BLaER1 (cell line): ENCODE data around the gene TRIM51G.
"Not testable (repeated sequence)": the region's sequence is repeated elsewhere in the genome, so short reads cannot be mapped to it uniquely, and the experiment has no call there.

ENCODE experiments used
- H3K27ac ChIP-seq: shearing (Covaris generic); formaldehyde crosslinking; 2 replicates; pipeline ENCODE4 v1.8.1; 2022
- H3K27me3 ChIP-seq: shearing (Covaris generic); formaldehyde crosslinking; 2 replicates; pipeline ENCODE4 v1.8.1; 2022
- H3K36me3 ChIP-seq: shearing (Covaris generic); formaldehyde crosslinking; 2 replicates; pipeline ENCODE4 v1.8.1; 2022
- H3K4me1 ChIP-seq: shearing (Covaris generic); formaldehyde crosslinking; 2 replicates; pipeline ENCODE4 v1.8.1; 2022
- H3K4me2 ChIP-seq: shearing (Covaris generic); formaldehyde crosslinking; 2 replicates; pipeline ENCODE4 v1.8.1; 2022
- H3K4me3 ChIP-seq: shearing (Covaris generic); formaldehyde crosslinking; 2 replicates; pipeline ENCODE4 v1.8.1; 2022
- H3K9ac ChIP-seq: shearing (Covaris generic); formaldehyde crosslinking; 2 replicates; pipeline ENCODE4 v1.8.1; 2022
- H3K9me3 ChIP-seq: shearing (Covaris generic); formaldehyde crosslinking; 2 replicates; pipeline ENCODE4 v1.8.1; 2022
- H4K20me1 ChIP-seq: shearing (Covaris generic); formaldehyde crosslinking; 2 replicates; pipeline ENCODE4 v1.8.1; 2022

TRIM51G gene

DNA sequence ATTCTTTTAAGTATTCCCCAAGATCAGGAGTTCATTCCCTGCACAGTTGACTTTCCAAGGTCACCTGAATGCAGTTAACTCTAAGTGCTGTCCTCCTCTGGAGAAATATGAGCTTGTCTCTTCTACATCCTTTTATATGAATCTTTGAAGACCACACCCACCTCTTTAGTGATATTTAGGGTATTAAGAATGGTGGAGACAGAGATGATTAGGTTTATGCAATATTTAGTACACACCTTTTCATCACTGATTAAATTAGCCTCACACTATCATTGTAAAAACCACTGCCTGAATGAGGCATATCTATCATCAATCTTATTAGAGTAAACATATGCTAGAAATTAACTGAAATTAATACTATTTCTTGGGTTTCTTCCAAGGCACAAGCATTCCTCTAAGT is at the start of gene TRIM51G:
TSS of gene TRIM51G (minus strand) at position 101 of the 400 bp plus-strand sequence. CDS start 2,190 bp downstream, outside the sequence.
- H3K4me3 ChIP-seq = not testable (repeated sequence)

GRCh38 chr11:49028523-49028922 is 44.8 kb upstream of the TRIM51G start, which contains the start of gene TRIM49B:
TSS of gene TRIM49B (plus strand) at chr11:49028823. CDS start at chr11:49031600, 2,777 bp downstream.
- not testable (repeated sequence) for H4K20me1 ChIP-seq, H3K4me3 ChIP-seq, H3K9me3 ChIP-seq, H3K4me2 ChIP-seq, H3K27me3 ChIP-seq, H3K27ac ChIP-seq, H3K9ac ChIP-seq, H3K4me1 ChIP-seq, H3K36me3 ChIP-seq

More for the DNA sequence above, at the start of gene TRIM51G:
- H3K36me3 ChIP-seq, H3K9ac ChIP-seq, H4K20me1 ChIP-seq, H3K4me2 ChIP-seq, H3K9me3 ChIP-seq, H3K27me3 ChIP-seq, H3K27ac ChIP-seq: not testable (repeated sequence)
- peaks cover 15% of the 10 kb centered on the region for H3K4me1 ChIP-seq

DNA sequence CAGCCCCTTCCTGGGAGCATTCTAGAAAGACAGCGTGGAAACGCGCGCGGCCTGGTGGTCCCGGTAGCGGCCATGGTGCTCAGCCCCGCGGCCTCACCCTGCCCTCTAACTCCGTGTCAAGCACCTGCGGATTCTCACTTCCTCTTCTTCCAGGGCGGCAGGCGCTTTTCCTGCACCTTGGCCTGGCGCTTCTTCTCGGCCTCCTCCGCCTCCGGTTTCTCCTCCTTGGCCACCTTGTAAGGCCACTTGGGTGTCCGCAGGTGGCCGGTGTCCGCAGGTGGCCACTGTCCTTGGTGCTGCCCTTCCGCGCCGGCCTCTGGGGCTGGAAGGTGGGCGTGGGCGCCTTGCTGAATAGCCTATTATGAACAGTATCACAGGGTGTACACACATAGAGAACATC is 15.1 kb downstream of the TRIM51G start:
- not testable (repeated sequence) for H3K9ac ChIP-seq, H3K27ac ChIP-seq

GRCh38 chr11:48955315-48956049 is 28.2 kb downstream of the TRIM51G start:
- not testable (repeated sequence) for H3K4me2 ChIP-seq, H3K27ac ChIP-seq, H3K4me1 ChIP-seq, H4K20me1 ChIP-seq, H3K9ac ChIP-seq, H3K4me3 ChIP-seq, H3K9me3 ChIP-seq, H3K27me3 ChIP-seq, H3K36me3 ChIP-seq

More for the DNA sequence above, 15.1 kb downstream of the TRIM51G start:
- not testable (repeated sequence) for H3K9me3 ChIP-seq, H3K4me3 ChIP-seq, H3K4me2 ChIP-seq, H4K20me1 ChIP-seq, H3K36me3 ChIP-seq, H3K4me1 ChIP-seq, H3K27me3 ChIP-seq

GRCh38 chr11:48945796-48946195 is 37.9 kb downstream of the TRIM51G start:
- not testable (repeated sequence) for H3K27me3 ChIP-seq, H4K20me1 ChIP-seq, H3K27ac ChIP-seq, H3K4me3 ChIP-seq, H3K9ac ChIP-seq, H3K9me3 ChIP-seq, H3K36me3 ChIP-seq
- Histone ChIP-seq H3K4me2 (peak overlapping the region; percentile 43; the same call in 1 of the 2 replicates), H3K4me1 (peaks cover 11% of the 10 kb centered on the region)
